ENCODE results near the gene CDH24. TPM values are rescaled to one million over a fixed set of nuclear protein-coding genes. Genes with fewer than 3 reads are reported as not detected.

CDH24 gene
- total and polyA plus RNA-seq, 2 of the 13 experiments (the other 11 are each of a cell fraction or from before 2014, with no cell fraction given), result 0.69 to 0.99 TPM

DNA sequence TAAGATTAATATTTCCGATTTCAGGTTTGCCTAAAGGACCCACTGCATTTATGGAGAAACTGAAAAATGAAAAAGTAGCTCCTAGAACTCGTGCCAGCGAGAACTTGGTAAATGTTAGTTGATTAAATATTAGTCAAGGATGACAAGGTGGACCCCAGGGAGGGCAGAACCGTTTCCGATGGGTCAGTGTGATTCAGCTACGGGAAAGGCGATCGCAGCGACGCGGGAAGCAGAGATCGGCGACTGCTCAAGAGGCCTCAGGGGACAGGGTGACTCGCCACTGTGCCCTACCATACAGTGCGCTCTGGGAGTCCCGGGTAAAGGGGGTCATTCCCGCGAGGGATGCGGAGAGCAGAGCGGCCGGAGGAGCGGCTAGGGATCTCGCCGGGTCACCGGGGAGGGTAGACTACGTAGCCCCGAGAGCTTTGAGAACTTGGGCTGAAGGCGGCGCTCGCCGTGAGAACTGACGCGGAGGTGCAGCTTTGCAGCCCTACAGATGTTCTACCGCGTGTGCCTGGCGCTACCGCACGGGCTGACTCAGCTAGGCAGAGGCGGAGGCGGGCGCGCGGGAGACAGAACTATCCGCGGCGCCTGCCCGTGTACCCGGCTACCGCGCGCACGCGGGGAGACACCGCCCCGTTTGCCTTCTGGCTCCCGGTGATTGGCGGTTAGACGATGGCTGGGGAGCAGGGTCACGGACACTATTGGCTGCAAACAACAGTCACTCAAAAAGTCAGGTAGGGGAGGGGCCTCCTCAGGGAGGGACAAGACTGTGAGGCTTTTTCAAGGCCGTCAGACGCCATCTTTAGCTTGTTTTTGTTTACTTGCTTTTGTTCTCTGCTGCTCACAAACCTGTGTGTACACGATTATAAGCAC, 50.5 kb downstream of the CDH24 start (continued):
- TF ChIP-seq, protein P1, sequence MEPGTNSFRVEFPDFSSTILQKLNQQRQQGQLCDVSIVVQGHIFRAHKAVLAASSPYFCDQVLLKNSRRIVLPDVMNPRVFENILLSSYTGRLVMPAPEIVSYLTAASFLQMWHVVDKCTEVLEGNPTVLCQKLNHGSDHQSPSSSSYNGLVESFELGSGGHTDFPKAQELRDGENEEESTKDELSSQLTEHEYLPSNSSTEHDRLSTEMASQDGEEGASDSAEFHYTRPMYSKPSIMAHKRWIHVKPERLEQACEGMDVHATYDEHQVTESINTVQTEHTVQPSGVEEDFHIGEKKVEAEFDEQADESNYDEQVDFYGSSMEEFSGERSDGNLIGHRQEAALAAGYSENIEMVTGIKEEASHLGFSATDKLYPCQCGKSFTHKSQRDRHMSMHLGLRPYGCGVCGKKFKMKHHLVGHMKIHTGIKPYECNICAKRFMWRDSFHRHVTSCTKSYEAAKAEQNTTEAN (CRISPR knock-in tag; conservative IDR thresholded peaks at IDR 0.05), result peak; percentile 92
- peak; percentile 98 for TF ChIP-seq PTBP1 (IDR thresholded peaks at IDR 0.05; ENCODE audit: low read depth, low read length, poor library complexity, severe bottlenecking)
- TF ChIP-seq AKAP8 (CRISPR knock-in tag; IDR thresholded peaks at IDR 0.05), result peak; percentile 75; the same call in 1 of the 2 replicates
- TF ChIP-seq NR2F1 (CRISPR knock-in tag; IDR thresholded peaks at IDR 0.05), result peak; percentile 23 to 67; a peak in 2 of 4 replicates
- TF ChIP-seq ZNF891 (CRISPR knock-in tag; IDR thresholded peaks at IDR 0.05), result peak; percentile 100
- TF ChIP-seq ZNF431 (CRISPR knock-in tag; IDR thresholded peaks at IDR 0.05; ENCODE audit: borderline replicate concordance, low read depth), result peak; percentile 97; the same call in 1 of the 2 replicates
- TF ChIP-seq, protein P2, sequence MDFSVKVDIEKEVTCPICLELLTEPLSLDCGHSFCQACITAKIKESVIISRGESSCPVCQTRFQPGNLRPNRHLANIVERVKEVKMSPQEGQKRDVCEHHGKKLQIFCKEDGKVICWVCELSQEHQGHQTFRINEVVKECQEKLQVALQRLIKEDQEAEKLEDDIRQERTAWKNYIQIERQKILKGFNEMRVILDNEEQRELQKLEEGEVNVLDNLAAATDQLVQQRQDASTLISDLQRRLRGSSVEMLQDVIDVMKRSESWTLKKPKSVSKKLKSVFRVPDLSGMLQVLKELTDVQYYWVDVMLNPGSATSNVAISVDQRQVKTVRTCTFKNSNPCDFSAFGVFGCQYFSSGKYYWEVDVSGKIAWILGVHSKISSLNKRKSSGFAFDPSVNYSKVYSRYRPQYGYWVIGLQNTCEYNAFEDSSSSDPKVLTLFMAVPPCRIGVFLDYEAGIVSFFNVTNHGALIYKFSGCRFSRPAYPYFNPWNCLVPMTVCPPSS (IDR thresholded peaks at IDR 0.05), result no peak
- TF ChIP-seq HOXA5 (CRISPR knock-in tag; IDR thresholded peaks at IDR 0.05), result peak; percentile 99
- peak; percentile 90 for TF ChIP-seq ZNF362 (CRISPR knock-in tag; IDR thresholded peaks at IDR 0.05; ENCODE audit: borderline replicate concordance)
- TF ChIP-seq BRF2 (CRISPR knock-in tag; IDR thresholded peaks at IDR 0.05), result peak; percentile 95; the same call in 1 of the 2 replicates
- peak; percentile 98 for TF ChIP-seq ZNF766 (CRISPR knock-in tag; IDR thresholded peaks at IDR 0.05; ENCODE audit: borderline replicate concordance)
- peak; percentile 85; the same call in 1 of the 2 replicates for TF ChIP-seq ZBTB3 (CRISPR knock-in tag; IDR thresholded peaks at IDR 0.05; ENCODE audit: borderline replicate concordance, low read depth)
- peak; percentile 97; the same call in 1 of the 2 replicates for TF ChIP-seq ZNF670 (CRISPR knock-in tag; IDR thresholded peaks at IDR 0.05; ENCODE audit: borderline replicate concordance)
- peak; percentile 87; the same call in 1 of the 2 replicates for TF ChIP-seq TBP (CRISPR knock-in tag; IDR thresholded peaks at IDR 0.05)
- TF ChIP-seq ZNF781 (CRISPR knock-in tag; IDR thresholded peaks at IDR 0.05; ENCODE audit: borderline replicate concordance, not compliant biosample characterization), result peak; percentile 99
- TF ChIP-seq ZNF674 (CRISPR knock-in tag; IDR thresholded peaks at IDR 0.05; ENCODE audit: low read depth), result peak; percentile 97; the same call in 1 of the 2 replicates
- no peak for TF ChIP-seq NPAS2 (CRISPR knock-in tag; IDR thresholded peaks at IDR 0.05; ENCODE audit: borderline replicate concordance)
- peak; percentile 96 for TF ChIP-seq ZNF773 (CRISPR knock-in tag; IDR thresholded peaks at IDR 0.05; ENCODE audit: borderline replicate concordance)
- peak; percentile 95 for TF ChIP-seq MED13 (CRISPR knock-in tag; IDR thresholded peaks at IDR 0.05)
- TF ChIP-seq ZNF335 (CRISPR knock-in tag; IDR thresholded peaks at IDR 0.05), result peak; percentile 97
- TF ChIP-seq ZNF382 (CRISPR knock-in tag; IDR thresholded peaks at IDR 0.05; ENCODE audit: borderline replicate concordance), result no peak
- TF ChIP-seq MIXL1 (CRISPR knock-in tag; IDR thresholded peaks at IDR 0.05), result peak; percentile 92; the same call in 1 of the 2 replicates
- peak; percentile 98 for TF ChIP-seq SNAPC2 (CRISPR knock-in tag; IDR thresholded peaks at IDR 0.05)
- TF ChIP-seq MAFF (IDR thresholded peaks at IDR 0.05; ENCODE audit: low read depth, low read length), result peak; percentile 75; the same call in 1 of the 2 replicates
